ENCODE data around the gene KRTAP9-2.
"Not testable (repeated sequence)": the region's sequence is repeated elsewhere in the genome, so short reads cannot be mapped to it uniquely, and the experiment has no call there.

Gene KRTAP9-2

GRCh38 chr17:41226598-41227095, at the start of gene KRTAP9-2:
TSS of gene KRTAP9-2 (plus strand) at chr17:41226648. CDS start at chr17:41226655, 7 bp downstream.
- DNase-seq: not testable (repeated sequence)

- DNase-seq: no peak
Observed at GRCh38 chr17:41176744-41177387, 49.6 kb upstream of the KRTAP9-2 start.

GRCh38 chr17:41177727-41178271, 48.6 kb upstream of the KRTAP9-2 start, which contains the start of gene KRTAP4-2:
TSS of gene KRTAP4-2 (minus strand) at chr17:41178221. CDS start at chr17:41178164, 57 bp downstream.
- DNase-seq: no peak

GRCh38 chr17:41178341-41178740, 48.1 kb upstream of the KRTAP9-2 start:
- no peak for DNase-seq

GRCh38 chr17:41178843-41179616, 47.4 kb upstream of the KRTAP9-2 start:
- DNase-seq: no peak

GRCh38 chr17:41184480-41184961, 41.9 kb upstream of the KRTAP9-2 start, which contains the start of gene KRTAP4-1:
TSS of gene KRTAP4-1 (minus strand) at chr17:41184911. CDS start at chr17:41184854, 57 bp downstream.
- DNase-seq: no peak

GRCh38 chr17:41185001-41185400, 41.4 kb upstream of the KRTAP9-2 start:
- no peak for DNase-seq

GRCh38 chr17:41186872-41187271, 39.6 kb upstream of the KRTAP9-2 start:
- DNase-seq: no peak

- not testable (repeated sequence) for DNase-seq
Observed at GRCh38 chr17:41189837-41190318, 36.6 kb upstream of the KRTAP9-2 start, which contains the start of gene KRTAP9-1. TSS of gene KRTAP9-1 (plus strand) at chr17:41189887. CDS start at chr17:41189887, 0 bp downstream.

- DNase-seq: no peak
Observed at GRCh38 chr17:41190328-41190727, 36.1 kb upstream of the KRTAP9-2 start.

- no peak for DNase-seq
Observed at GRCh38 chr17:41196068-41196467, 30.4 kb upstream of the KRTAP9-2 start.

GRCh38 chr17:41199421-41200078, 26.9 kb upstream of the KRTAP9-2 start:
- DNase-seq: no peak

- no peak for DNase-seq
Observed at GRCh38 chr17:41211845-41212466, 14.5 kb upstream of the KRTAP9-2 start.

- DNase-seq: no peak
Observed at GRCh38 chr17:41212524-41213169, 13.8 kb upstream of the KRTAP9-2 start.

- DNase-seq: no peak
Observed at GRCh38 chr17:41215681-41216080, 10.8 kb upstream of the KRTAP9-2 start.

- no peak for DNase-seq
Observed at GRCh38 chr17:41223821-41224220, 2.6 kb upstream of the KRTAP9-2 start.

- DNase-seq: no peak
Observed at GRCh38 chr17:41226051-41226450, 397 bp upstream of the KRTAP9-2 start.

GRCh38 chr17:41230094-41230493, 3.6 kb downstream of the KRTAP9-2 start:
- DNase-seq: no peak

GRCh38 chr17:41231731-41232130, 5.3 kb downstream of the KRTAP9-2 start:
- DNase-seq: no peak

GRCh38 chr17:41232399-41233105, 6.1 kb downstream of the KRTAP9-2 start, which contains the start of gene KRTAP9-3:
TSS of gene KRTAP9-3 (plus strand) at chr17:41232449. CDS start at chr17:41232502, 53 bp downstream.
- not testable (repeated sequence) for DNase-seq

GRCh38 chr17:41237116-41237515, 10.7 kb downstream of the KRTAP9-2 start:
- not testable (repeated sequence) for DNase-seq
